SU-DHL-6 (cell line): ENCODE results near the gene THSD4.

ENCODE experiments used
- H2AFZ ChIP-seq: fragments of 200-600 bp; sonication (generic); 2 replicates; pipeline ENCODE4 v1.6.1; 2014; ENCODE audit warnings: low read depth, mild to moderate bottlenecking, moderate library complexity, mixed read lengths, antibody characterized with exemption, low read length; ENCODE audit not compliant: severe bottlenecking
- H3F3A ChIP-seq: fragments of 200-600 bp; shearing (Covaris generic); 2 replicates; pipeline ENCODE4 v1.6.0; 2016; ENCODE audit warnings: antibody characterized with exemption, mild to moderate bottlenecking; ENCODE audit not compliant: insufficient read depth
- H3K27ac ChIP-seq: fragments of 200-600 bp; sonication (generic); 2 replicates; pipeline ENCODE4 v1.5.1; 2016; ENCODE audit warnings: low read depth, mild to moderate bottlenecking, low read length, moderate library complexity, mixed read lengths
- H3K27me3 ChIP-seq: fragments of 200-600 bp; sonication (generic), shearing (Covaris generic); 2 replicates; pipeline ENCODE4 v1.6.0; 2014; ENCODE audit warnings: mild to moderate bottlenecking, low read length
- H3K36me3 ChIP-seq: fragments of 200-600 bp; sonication (generic); 2 replicates; pipeline ENCODE4 v1.6.1; 2014; ENCODE audit warnings: mild to moderate bottlenecking, low read length, mixed read lengths
- H3K4me2 ChIP-seq: fragments of 300-600, 200-600 bp; shearing (Covaris generic), sonication (generic); 2 replicates; pipeline ENCODE4 v1.6.0; 2014; ENCODE audit warnings: low read length, low read depth, mild to moderate bottlenecking; ENCODE audit not compliant: poor library complexity, severe bottlenecking
- H3K4me3 ChIP-seq: fragments of 200-600 bp; sonication (generic); 2 replicates; pipeline ENCODE4 v1.5.1; 2014; ENCODE audit warnings: antibody characterized with exemption, low read length, mild to moderate bottlenecking, mixed read lengths; ENCODE audit not compliant: insufficient read depth, poor library complexity, severe bottlenecking
- H3K79me2 ChIP-seq: fragments of 200-600 bp; sonication (generic); 2 replicates; pipeline ENCODE4 v1.6.1; 2014; ENCODE audit warnings: mild to moderate bottlenecking, low read length, moderate library complexity; ENCODE audit not compliant: insufficient read depth
- H3K9ac ChIP-seq: fragments of 200-600 bp; sonication (generic); 2 replicates; pipeline ENCODE4 v1.7.0; 2014; ENCODE audit warnings: mild to moderate bottlenecking, low read length
- H3K9me2 ChIP-seq: fragments of 200-600 bp; sonication (generic); replicated peaks from 2 replicates; pipeline ENCODE4 v1.6.1; 2014; ENCODE audit warnings: low read length; ENCODE audit not compliant: insufficient read depth
- H3K9me3 ChIP-seq: fragments of 200-600 bp; sonication (generic); 2 replicates; pipeline ENCODE4 v1.6.1; 2014; ENCODE audit warnings: low read length, mixed read lengths; ENCODE audit not compliant: insufficient read depth
- H4K20me1 ChIP-seq: fragments of 200-600 bp; sonication (generic); 2 replicates; pipeline ENCODE4 v1.6.1; 2014; ENCODE audit warnings: low read depth, mild to moderate bottlenecking, antibody characterized with exemption, low read length, moderate library complexity, mixed read lengths
- EZH2phosphoT487 ChIP-seq: fragments of 200-600 bp; sonication (generic), shearing (Covaris generic); conservative IDR thresholded peaks from 2 replicates; pipeline ENCODE4 v1.6.1; 2018; ENCODE audit warnings: mild to moderate bottlenecking, antibody characterized with exemption, low read length, moderate library complexity, mixed read lengths
- TF ChIP-seq, protein P1 (sequence below): fragments of 200-600 bp; sonication (generic); IDR thresholded peaks from one replicate; pipeline ENCODE4 v1.5.1; 2017; ENCODE audit warnings: antibody characterized with exemption, mild to moderate bottlenecking, low read length, moderate library complexity; ENCODE audit not compliant: insufficient read depth, poor library complexity, severe bottlenecking

Gene THSD4

DNA sequence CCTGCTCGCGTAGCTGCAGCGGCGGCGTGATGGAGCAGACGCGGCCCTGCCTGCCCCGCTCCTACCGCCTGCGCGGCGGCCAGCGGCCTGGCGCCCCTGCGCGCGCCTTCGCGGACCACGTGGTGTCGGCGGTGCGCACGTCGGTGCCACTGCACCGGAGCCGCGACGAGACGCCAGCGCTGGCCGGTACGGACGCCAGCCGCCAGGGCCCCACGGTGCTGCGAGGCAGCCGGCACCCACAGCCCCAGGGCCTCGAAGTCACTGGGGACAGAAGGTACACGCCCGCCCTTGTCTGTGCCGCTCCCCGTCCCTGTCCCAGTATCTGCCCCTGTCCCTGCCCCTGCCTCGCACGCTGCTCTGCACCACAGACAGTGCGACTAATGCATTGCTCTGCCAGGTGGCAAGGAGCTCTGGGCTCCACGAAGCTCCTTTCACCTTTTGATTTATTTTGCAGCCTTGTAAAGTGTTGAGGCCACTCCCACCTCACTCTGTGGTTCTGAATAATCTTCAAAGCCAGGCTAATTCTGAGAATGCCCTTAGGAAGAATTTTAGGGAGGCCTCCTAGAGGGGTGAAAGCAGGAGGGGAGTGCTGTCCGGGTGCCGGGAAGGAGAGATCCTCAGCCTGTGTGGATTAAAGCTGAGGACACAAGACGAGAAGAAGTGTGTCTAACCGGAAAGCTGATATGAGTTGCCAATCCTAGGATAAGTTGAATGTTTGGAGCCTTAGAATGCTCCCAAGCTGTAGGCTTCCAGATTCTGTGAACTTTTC is 100.0 kb downstream of the THSD4 start:
- H3K9ac ChIP-seq, result no peak overlapping the region
- H3K9me3 ChIP-seq, result no peaks in the 10 kb centered on the region
- no peak overlapping the region for H3K27ac ChIP-seq
- no peaks in the 10 kb centered on the region for H4K20me1 ChIP-seq
- no peaks in the 10 kb centered on the region for H3K27me3 ChIP-seq
- H3K36me3 ChIP-seq, result no peaks in the 10 kb centered on the region
- no peak overlapping the region for H3K4me3 ChIP-seq
- H3K79me2 ChIP-seq, result no peaks in the 10 kb centered on the region
- H3K9me2 ChIP-seq, result no peaks in the 10 kb centered on the region
- TF ChIP-seq, protein P1, sequence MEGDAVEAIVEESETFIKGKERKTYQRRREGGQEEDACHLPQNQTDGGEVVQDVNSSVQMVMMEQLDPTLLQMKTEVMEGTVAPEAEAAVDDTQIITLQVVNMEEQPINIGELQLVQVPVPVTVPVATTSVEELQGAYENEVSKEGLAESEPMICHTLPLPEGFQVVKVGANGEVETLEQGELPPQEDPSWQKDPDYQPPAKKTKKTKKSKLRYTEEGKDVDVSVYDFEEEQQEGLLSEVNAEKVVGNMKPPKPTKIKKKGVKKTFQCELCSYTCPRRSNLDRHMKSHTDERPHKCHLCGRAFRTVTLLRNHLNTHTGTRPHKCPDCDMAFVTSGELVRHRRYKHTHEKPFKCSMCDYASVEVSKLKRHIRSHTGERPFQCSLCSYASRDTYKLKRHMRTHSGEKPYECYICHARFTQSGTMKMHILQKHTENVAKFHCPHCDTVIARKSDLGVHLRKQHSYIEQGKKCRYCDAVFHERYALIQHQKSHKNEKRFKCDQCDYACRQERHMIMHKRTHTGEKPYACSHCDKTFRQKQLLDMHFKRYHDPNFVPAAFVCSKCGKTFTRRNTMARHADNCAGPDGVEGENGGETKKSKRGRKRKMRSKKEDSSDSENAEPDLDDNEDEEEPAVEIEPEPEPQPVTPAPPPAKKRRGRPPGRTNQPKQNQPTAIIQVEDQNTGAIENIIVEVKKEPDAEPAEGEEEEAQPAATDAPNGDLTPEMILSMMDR, result no peak
- TF ChIP-seq EZH2phosphoT487, result no peak
- no peak overlapping the region for H2AFZ ChIP-seq
- no peak overlapping the region for H3K4me2 ChIP-seq
- no peaks in the 10 kb centered on the region for H3F3A ChIP-seq

DNA sequence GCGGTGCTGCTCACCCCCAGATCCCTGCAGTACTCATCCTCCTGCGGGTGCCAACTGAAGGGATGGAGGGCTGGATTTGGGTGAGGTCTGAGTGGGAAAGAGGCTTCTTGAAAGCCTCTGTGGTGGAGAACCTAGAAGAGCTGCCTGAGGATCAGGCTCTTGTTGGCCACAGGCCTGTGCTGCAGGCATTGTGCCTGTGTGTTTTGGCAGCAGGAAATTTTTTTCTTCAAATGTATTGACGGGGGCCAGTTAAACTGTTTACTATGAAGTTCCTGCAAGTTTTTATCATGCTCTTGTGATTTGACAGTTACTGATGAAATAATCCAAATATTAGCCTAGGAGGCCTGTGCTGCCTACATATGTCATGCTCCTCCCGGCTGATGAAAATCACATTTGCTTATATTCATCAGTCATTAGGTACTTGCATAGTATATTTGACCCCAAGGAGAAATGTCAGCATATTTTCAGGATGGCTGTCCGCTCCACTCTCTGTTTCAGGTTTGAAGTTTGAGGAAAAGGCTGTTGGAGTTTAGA is 103.1 kb downstream of the THSD4 start:
- no peak overlapping the region for H2AFZ ChIP-seq
- H3K9me3 ChIP-seq, result no peaks in the 10 kb centered on the region
- H3K9me2 ChIP-seq, result no peaks in the 10 kb centered on the region
- H3K9ac ChIP-seq, result no peak overlapping the region
- H4K20me1 ChIP-seq, result no peaks in the 10 kb centered on the region
- H3K4me3 ChIP-seq, result no peak overlapping the region
- H3K27ac ChIP-seq, result no peak overlapping the region
- no peaks in the 10 kb centered on the region for H3K79me2 ChIP-seq
- TF ChIP-seq, protein P1, result no peak
- no peak for TF ChIP-seq EZH2phosphoT487
- H3K4me2 ChIP-seq, result no peak overlapping the region
- no peaks in the 10 kb centered on the region for H3K27me3 ChIP-seq
- no peaks in the 10 kb centered on the region for H3K36me3 ChIP-seq
- H3F3A ChIP-seq, result no peaks in the 10 kb centered on the region

DNA sequence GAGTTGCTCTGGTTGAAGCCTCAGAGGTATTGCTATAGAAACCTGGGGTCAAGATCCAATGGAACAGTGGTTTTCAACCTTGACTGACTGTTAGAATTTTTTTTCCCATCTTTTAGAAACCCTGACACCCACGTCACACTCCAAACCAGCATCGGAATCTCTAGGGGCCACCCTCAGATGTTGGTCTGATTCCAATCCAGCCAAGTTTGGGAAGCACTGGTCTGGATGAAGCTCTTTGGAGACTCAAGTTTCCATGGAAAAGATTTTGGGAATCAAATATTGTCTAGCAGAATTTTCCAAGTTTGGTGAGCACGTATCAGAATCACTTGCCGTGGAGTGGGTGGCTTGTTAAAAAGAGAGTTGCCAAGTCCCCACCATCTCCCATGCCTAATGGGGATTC is 103.8 kb downstream of the THSD4 start:
- H3K4me3 ChIP-seq, result no peak overlapping the region
- no peak overlapping the region for H3K27ac ChIP-seq
- no peak overlapping the region for H3K4me2 ChIP-seq
- no peak for TF ChIP-seq EZH2phosphoT487
- TF ChIP-seq, protein P1, result no peak
- no peaks in the 10 kb centered on the region for H3K9me2 ChIP-seq
- no peaks in the 10 kb centered on the region for H4K20me1 ChIP-seq
- no peaks in the 10 kb centered on the region for H3K9me3 ChIP-seq
- H3K9ac ChIP-seq, result no peak overlapping the region
- H2AFZ ChIP-seq, result no peak overlapping the region
- no peaks in the 10 kb centered on the region for H3K36me3 ChIP-seq
- no peaks in the 10 kb centered on the region for H3F3A ChIP-seq
- no peaks in the 10 kb centered on the region for H3K27me3 ChIP-seq
- H3K79me2 ChIP-seq, result no peaks in the 10 kb centered on the region
